PFSK-1 (cell line): ENCODE measurements around the gene NOC4L. TPM values are rescaled to one million over a fixed set of nuclear protein-coding genes. Genes with fewer than 3 reads are reported as not detected.

ENCODE experiments used
- FOXP2 ChIP-seq: optimal IDR thresholded peaks from 2 replicates; pipeline ENCODE3; 2011; ENCODE audit warnings: borderline replicate concordance, control low read depth, inconsistent platforms; ENCODE audit not compliant: insufficient read depth; ENCODE audit errors: extremely low read length, extremely low read depth
- POLR2AphosphoS5 ChIP-seq: IDR thresholded peaks from 2 replicates; pipeline ENCODE4 v1.6.1; 2012; ENCODE audit warnings: low read depth, mild to moderate bottlenecking, control low read depth, low read length, moderate library complexity
- SIN3A ChIP-seq: IDR thresholded peaks from 2 replicates; pipeline ENCODE4 v1.6.1; 2012; ENCODE audit warnings: mild to moderate bottlenecking, low read length, moderate library complexity, borderline replicate concordance; ENCODE audit not compliant: insufficient read depth
- TAF1 ChIP-seq: IDR thresholded peaks from 2 replicates; pipeline ENCODE4 v1.6.1; 2012; ENCODE audit warnings: low read length, control low read depth, borderline replicate concordance; ENCODE audit not compliant: insufficient read depth
- polyA plus RNA-seq: library from polyadenylated mRNA; unstranded; fragments of >200 nt; gene quantifications from one replicate; pipeline ENCODE4 v1.2.1, GENCODE V29; 2012; ENCODE audit warnings: low read depth, missing spikeins; ENCODE audit not compliant: insufficient read length
- TF ChIP-seq, protein P1 (sequence below), 2 experiments: IDR thresholded peaks; 2 replicates each; pipeline versions ENCODE4 v1.6.1 to v1.8.0; 2011 to 2012; ENCODE audit warnings: low read depth in 2 of 2, low read length in 2 of 2, control low read depth in 1 of 2, inconsistent platforms in 1 of 2, mild to moderate bottlenecking in 1 of 2, moderate library complexity in 1 of 2; ENCODE audit not compliant: insufficient read depth in 1 of 2

Gene NOC4L
- polyA plus RNA-seq = 84.9 TPM

GRCh38 chr12:132144115-132144809 lies at the start of gene NOC4L, which contains the start of gene DDX51:
TSS of gene NOC4L (plus strand) at chr12:132144457. CDS start at chr12:132144489, 32 bp downstream.
TSS of gene DDX51 (minus strand) at chr12:132144319. CDS start at chr12:132144296, 23 bp downstream.
- TF ChIP-seq, protein P1, sequence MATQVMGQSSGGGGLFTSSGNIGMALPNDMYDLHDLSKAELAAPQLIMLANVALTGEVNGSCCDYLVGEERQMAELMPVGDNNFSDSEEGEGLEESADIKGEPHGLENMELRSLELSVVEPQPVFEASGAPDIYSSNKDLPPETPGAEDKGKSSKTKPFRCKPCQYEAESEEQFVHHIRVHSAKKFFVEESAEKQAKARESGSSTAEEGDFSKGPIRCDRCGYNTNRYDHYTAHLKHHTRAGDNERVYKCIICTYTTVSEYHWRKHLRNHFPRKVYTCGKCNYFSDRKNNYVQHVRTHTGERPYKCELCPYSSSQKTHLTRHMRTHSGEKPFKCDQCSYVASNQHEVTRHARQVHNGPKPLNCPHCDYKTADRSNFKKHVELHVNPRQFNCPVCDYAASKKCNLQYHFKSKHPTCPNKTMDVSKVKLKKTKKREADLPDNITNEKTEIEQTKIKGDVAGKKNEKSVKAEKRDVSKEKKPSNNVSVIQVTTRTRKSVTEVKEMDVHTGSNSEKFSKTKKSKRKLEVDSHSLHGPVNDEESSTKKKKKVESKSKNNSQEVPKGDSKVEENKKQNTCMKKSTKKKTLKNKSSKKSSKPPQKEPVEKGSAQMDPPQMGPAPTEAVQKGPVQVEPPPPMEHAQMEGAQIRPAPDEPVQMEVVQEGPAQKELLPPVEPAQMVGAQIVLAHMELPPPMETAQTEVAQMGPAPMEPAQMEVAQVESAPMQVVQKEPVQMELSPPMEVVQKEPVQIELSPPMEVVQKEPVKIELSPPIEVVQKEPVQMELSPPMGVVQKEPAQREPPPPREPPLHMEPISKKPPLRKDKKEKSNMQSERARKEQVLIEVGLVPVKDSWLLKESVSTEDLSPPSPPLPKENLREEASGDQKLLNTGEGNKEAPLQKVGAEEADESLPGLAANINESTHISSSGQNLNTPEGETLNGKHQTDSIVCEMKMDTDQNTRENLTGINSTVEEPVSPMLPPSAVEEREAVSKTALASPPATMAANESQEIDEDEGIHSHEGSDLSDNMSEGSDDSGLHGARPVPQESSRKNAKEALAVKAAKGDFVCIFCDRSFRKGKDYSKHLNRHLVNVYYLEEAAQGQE (IDR thresholded peaks at IDR 0.05; ENCODE audit: insufficient read depth in 1 of 2, low read depth in 2 of 2, low read length in 2 of 2) = 0 out of 4 replicates have a peak, but pooled peaks have one; percentile 44 to 45
- TF ChIP-seq SIN3A (peak; percentile 93; the same call in 1 of the 2 replicates), TAF1 (peak; percentile 82; the same call in 1 of the 2 replicates), POLR2AphosphoS5 (peak; percentile 62; the same call in 1 of the 2 replicates), FOXP2 (peak; percentile 96)

DNA sequence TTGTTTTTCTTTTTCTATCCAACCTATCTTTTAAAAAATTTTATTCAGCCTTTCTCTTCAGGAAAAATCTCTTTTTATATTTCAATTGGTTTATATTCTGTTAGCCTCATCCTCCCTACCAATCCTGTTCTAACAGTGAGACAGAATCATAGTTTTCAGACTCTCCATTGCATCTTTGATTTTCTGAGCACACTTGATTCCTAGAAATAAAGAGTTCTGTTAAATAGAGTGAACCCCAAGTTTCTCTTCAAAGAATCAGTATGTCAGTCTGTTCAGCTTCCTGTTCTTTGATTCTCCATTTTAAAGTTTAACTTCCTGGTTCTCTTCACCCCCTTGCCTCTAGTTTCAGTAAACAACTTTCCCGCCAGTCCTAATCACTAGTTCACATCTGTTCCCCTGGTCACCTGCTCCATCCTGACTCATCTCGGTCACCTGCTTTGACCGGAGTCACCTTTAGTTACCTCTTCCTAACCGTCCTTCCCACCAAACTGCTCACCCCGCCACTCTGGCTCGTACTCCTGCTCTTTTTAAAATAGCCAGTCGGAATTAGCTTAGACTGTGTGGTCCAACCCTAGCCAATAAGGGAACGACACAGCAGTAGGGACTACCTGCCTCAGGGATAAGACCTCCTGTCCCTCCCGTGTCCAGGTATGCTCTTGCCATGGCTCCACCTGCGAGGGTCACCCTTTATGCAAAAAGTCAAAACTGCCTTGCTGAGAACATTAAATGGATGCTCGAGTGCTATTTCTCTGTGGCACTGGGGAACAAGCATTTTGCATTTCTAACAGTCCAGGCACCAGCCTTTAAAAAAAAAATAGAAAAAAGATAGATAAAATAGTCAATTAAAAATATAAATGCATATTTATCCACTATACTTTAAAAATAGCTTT lies 48.5 kb upstream of the NOC4L start:
- TF ChIP-seq POLR2AphosphoS5 (no peak), FOXP2 (no peak), TAF1 (no peak), SIN3A (no peak)
- TF ChIP-seq, protein P1 (IDR thresholded peaks at IDR 0.05; ENCODE audit: insufficient read depth in 1 of 2, low read depth in 2 of 2, low read length in 2 of 2) = no peak

DNA sequence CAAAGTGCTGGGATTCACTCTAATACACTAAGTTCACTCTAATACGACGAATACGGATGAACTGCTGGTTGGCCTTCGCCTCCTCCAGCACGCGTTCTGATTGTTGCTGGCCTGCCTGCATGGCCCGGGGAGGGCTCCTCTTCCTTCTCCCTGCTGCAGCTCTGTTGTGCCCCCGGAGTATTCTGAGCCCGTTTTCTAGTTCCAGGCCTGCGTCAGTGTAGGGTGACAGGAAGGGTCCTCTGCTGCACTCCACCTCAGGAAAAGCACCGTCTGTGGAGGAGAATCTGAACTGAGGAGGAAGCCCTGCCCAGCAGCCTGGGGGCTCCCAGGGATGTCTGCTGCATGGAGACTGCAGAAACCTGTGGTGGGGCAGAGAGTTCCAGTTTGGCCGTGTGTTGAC lies 44.5 kb upstream of the NOC4L start:
- TF ChIP-seq POLR2AphosphoS5 (no peak), SIN3A (no peak), TAF1 (no peak), FOXP2 (no peak)
- TF ChIP-seq, protein P1 (IDR thresholded peaks at IDR 0.05; ENCODE audit: insufficient read depth in 1 of 2, low read depth in 2 of 2, low read length in 2 of 2) = no peak

GRCh38 chr12:132100306-132101065 lies 43.8 kb upstream of the NOC4L start:
- no peak for TF ChIP-seq TAF1
- TF ChIP-seq, protein P1 (IDR thresholded peaks at IDR 0.05; ENCODE audit: insufficient read depth in 1 of 2, low read depth in 2 of 2, low read length in 2 of 2) = no peak
